ENCODE data around the gene ELOVL3.

DNA sequence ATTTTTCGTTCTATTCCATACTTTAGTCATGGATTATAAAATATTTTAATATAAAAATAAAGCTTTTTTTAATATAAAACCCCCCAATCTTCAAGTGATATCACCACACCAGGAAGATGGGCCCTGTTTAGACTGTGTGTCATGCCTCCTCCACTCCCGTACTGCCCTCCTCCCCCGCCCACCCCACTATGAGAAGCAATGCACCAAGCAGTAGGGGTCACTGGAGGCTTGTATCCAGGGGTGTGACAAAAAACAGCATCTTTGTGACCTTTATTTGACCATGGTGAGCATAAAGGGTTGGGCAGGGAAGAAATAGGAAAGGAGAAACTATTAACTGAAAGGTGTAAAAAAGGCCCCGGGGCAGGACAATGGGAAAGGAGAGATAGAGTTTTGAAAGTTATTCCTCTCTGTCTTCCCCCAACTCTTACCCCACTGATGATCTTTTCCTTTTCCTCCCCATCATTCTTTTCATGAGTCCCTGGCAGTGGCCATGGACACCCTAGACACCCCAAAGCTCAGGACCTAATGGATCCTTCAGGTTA, 11.7 kb downstream of the ELOVL3 start:
- TF ChIP-seq POLR2AphosphoS5 (IDR thresholded peaks at IDR 0.05): no peak
- no peak for TF ChIP-seq POLR2A (IDR thresholded peaks at IDR 0.05)
- TF ChIP-seq CTCF (IDR thresholded peaks at IDR 0.05): no peak

Measured in stomach (tissue), 4 donors.